CD4-positive, alpha-beta T cell treated with Interleukin-12 subunit alpha and Interleukin-12 subunit beta, for 1 hour (primary cell): Measurements from ENCODE around the gene NFE2L3.

Experiments used
- DNase-seq: peaks from one replicate; pipeline ENCODE4 v3.0.0-alpha.2; 2020

The NFE2L3 gene

DNA sequence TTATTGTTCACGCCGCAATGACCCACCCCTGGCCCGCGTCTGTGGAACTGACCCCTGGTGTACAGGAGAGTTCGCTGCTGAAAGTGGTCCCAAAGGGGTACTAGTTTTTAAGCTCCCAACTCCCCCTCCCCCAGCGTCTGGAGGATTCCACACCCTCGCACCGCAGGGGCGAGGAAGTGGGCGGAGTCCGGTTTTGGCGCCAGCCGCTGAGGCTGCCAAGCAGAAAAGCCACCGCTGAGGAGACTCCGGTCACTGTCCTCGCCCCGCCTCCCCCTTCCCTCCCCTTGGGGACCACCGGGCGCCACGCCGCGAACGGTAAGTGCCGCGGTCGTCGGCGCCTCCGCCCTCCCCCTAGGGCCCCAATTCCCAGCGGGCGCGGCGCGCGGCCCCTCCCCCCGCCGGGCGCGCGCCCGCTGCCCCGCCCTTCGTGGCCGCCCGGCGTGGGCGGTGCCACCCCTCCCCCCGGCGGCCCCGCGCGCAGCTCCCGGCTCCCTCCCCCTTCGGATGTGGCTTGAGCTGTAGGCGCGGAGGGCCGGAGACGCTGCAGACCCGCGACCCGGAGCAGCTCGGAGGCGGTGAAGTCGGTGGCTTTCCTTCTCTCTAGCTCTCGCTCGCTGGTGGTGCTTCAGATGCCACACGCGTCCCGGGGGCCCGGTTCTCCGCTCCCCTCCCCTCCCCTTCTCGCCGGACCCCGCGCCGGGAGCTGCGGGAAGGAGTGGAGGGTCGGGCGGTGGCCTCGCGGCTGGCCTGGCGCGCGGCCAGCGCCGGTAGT, 49.4 kb downstream of the NFE2L3 start, which contains the start of gene CBX3:
Gene CBX3, plus strand, starts transcription at position 499 of the 772 bp plus-strand sequence. CDS start 1,254 bp downstream, outside the sequence.
- peak; percentile 92 for DNase-seq

DNA sequence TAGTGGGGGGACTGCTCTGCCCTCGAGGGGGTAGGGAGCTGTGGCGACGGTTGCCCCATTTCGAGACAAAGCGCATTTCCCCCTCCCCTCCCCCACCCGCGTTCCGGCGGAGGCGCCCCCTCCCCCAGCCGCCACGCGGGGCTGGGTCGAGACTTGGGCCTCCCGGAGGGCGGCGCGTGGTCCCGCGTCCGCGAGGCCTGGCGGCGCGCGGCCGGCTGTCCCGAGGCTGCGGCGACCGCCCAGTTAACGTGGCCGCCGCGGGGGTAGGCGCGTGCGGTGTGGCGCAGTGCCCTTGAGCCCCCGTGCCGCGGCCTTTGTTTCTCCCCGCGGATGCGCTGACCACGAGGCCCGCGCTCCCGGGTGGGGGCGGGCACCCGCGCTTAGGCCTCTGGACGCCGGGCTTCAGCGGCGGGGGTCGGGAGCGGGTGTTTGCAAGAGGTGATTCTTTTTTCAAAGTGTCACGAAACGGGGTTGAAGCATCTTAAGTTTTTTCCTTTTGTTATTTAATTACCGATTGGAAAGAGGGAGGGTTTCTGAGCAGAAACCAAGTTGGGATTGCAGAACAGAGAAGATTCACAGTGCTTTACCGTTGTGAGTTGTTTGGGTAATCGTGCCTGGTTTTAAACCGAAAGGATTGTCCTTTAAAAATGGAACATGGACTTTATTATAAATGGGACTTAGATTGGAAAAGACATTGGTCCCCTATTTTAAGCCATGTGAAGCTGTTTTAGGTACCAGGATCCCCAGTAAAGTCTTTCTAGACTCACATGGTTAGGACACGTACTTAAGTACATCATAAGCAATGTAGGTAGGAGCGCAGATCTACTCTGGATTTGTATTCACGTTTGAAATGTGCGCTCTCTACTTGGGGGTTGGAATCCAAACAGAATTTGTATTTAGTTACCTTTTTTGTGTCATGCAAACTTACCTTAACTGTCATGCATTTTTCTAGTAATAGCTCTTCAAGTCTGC, 50.3 kb downstream of the NFE2L3 start:
- DNase-seq: peak; percentile 62

DNA sequence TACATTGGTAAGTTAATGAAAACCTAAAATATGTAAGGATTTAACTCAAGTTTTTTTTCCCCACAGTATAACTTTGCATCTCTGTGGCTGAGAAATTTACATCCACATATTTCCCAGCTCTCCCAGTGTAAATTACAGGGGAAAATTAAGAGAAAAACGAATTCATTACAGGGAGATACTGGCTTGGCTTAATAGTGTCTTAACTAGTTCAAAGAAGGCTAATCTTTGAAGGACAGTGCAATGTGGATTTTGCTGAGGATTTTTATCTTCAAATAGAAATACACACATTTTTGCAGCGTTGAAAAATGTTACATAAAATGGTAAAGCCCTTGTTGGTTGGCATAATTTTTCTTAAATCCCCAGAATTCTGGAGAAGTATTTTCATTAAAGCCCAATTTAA, 51.0 kb downstream of the NFE2L3 start:
- no peak for DNase-seq

DNA sequence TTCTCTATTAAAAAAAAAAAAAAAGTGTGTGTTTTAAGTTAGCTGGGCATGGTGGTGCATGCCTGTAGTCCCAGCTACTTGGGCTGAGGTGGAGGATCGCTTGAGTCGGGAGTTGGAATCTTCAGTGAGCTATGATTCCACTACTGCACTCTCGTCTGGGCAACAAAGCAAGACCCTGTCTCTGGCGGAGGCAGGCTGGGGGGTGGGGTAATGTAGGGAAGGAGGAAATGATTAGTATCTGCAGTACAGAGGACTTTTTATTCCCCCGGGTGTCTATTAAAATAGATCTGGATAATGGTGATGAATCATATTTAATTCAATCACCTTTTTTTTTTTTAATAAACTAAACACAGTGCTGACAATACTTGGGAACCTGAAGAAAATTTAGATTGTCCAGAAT, 56.0 kb downstream of the NFE2L3 start:
- DNase-seq: no peak

DNA sequence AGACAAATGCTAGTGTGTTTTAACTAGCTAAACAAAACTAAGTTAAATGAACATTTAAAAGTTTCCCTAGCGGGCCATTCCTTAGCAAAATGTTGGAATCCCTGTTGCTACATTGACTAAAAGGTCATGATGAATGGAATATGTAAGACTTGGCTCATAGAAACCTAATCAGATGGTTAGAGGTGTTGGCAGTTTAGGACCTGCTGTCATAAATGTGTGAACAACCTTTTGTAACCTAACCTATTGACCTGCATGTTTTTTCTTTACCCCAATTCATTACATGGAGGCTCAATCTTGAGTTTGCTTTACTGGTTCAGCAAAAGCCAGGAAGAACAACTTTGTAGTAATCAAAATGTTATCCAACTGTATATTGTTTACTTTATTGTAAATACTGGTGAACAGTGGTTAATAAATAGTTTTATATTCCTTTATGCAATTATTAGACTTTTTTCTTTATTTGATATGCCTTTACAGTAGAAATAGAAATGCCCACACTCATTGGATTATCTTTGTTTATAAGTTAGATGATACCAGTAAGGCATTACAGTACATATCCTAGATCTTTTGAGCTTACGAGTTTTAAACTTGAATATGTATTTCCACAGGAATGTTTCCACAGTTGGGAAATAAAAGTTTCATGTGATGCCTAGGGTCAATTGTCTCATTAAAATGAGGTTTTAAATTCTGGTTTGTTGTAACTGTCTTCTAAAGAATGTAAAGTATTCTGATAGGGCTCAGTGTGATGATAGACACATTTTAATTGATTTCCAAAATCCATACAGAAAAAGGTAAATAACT, 61.1 kb downstream of the NFE2L3 start:
- DNase-seq: no peak

DNA sequence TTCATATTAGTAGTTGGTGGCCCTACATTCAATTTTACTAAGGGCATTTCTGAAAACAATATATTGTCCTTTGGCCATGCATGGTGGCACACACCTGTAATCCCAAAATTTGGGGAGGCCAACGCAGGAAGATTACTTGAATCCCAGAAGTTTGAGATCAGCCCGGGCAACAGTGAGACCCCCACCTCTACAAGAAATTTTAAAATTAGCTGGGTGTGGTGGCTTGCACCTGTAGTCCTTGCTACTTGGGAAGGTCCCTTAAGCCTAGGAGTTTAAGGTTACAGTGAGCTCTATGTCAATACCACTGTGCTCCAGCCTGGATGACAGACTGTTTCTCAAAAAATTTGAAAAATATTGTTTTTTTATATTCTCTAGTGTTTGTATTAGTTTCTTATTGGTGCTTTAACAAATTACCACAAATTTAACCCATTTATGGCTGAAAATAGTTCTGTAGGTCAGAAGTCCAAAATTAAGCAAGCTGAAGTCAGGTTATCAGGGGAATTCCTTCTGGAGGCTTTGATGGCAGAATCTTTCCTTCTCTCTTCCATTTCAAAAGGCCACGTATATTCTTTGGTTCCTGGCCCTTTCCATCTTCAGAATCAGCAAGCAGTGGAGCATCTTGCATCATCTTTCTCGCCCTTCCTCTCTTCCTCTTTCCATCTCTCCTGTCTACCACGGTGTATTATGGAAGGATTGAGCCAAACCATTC, 62.0 kb downstream of the NFE2L3 start:
- no peak for DNase-seq

DNA sequence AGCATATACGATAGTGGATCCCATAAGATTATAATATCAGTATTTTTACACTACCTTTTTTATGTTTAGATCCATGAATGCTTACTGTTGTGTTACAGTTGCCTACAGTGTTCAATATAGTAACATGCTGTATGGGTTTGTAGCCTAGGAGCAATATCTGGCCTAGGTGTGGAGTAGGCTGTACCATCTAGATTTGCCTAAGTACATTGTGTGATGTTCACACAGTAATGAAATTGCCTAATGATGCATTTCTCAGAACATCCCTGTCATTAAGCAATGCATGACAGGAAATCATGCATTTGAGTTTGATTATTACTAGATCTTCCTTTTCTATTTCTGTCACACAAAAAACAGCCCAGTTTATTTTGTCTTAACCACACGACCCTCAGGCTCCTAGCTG, 64.1 kb downstream of the NFE2L3 start:
- no peak for DNase-seq

DNA sequence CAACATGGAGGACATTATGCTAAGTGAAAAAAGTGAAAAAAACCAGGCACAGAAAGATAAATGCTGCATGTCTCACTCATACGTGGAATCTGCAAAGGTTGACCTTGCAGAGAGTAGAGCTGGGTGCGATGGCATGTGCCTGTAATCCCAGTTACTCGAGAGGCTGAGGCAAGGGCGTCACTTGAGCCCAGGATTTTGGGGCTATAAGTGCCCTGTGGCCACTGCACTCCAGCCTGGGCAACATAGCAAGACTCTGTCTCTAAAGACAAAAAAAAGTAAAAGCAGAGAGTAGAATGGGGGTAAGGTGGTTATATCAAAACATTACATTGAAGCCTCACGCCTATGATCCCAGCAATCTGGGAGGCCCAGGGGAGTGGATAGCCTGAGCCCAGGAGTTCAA, 72.4 kb downstream of the NFE2L3 start:
- DNase-seq: no peak

DNA sequence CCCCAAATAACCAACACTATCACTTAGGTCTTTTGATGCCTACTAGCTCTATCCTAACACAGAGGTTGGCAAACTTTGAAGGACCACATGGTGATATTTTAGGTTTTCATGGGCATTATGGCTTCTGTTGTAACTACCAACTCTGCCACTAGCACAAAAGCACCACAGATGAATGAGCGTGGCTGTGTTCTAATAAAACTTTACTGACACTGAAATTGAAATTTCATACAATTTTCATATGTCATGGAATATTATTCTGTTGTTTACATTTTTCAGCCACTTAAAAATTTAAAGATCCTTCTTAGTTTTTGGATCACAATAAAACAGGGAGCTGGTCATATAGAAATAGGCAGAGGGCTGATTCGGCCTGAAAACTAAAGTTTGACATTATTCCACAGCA, 76.0 kb downstream of the NFE2L3 start:
- DNase-seq: no peak

DNA sequence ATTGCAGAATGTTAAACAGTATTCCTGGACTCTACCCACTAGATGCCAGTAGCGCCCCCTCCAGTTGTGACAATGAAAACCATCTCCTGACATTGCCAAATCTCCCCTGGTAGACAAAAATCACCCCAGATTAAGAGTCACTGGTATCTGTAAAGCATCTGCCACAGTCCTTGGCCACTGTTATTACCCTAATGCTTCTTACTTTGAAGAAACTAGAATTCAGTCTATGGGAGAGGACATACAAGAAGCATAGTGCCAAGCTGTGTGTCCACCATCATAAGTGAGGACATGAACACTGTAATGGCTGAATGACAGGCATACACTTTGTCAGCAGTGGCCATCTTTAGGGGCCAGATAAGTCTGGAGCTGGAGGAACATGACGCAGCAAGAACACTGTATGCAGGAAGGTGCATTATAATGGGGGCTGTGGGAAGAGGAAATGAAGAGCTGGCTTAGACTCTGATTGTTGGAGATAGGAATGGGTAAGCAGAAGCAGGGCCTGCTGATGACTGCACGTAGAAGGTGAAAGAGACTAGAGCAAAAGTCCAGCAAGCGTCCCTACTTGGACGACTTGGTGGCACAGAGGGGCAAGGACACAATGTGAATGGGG, 82.0 kb downstream of the NFE2L3 start:
- no peak for DNase-seq
